ENCODE measurements around the gene MSN. TPM values are rescaled to one million over a fixed set of nuclear protein-coding genes. Genes with fewer than 3 reads are reported as not detected.

The MSN gene
- total RNA-seq, 2 donors from 2014 or later = 125 to 256 TPM

- Histone ChIP-seq H3K27ac (no peak overlapping the region), H3K9me3 (no peaks in the 10 kb centered on the region), H3K4me3 (no peak overlapping the region), H3K4me1 (peaks cover 0 to 11% of the 10 kb centered on the region in 2 donors), H3K36me3 (peaks cover 24% of the 10 kb centered on the region), H3K27me3 (no peaks in the 10 kb centered on the region)
- no peak for TF ChIP-seq CTCF (IDR thresholded peaks at IDR 0.05)
- no peak for DNase-seq (ENCODE audit: low spot score)
Observed at GRCh38 chrX:65726715-65727114, 59.3 kb downstream of the MSN start.

GRCh38 chrX:65731684-65732289, 64.3 kb downstream of the MSN start:
- Histone ChIP-seq H3K36me3 (peaks cover 68% of the 10 kb centered on the region), H3K27ac (no peak overlapping the region), H3K9me3 (no peaks in the 10 kb centered on the region), H3K27me3 (no peaks in the 10 kb centered on the region), H3K4me3 (no peak overlapping the region), H3K4me1 (no peaks in the 10 kb centered on the region)
- DNase-seq (ENCODE audit: low spot score) = no peak
- no peak for TF ChIP-seq CTCF (IDR thresholded peaks at IDR 0.05)

GRCh38 chrX:65740909-65741308, 73.5 kb downstream of the MSN start:
- no peak overlapping the region for H3K4me3 ChIP-seq
- peaks cover 56% of the 10 kb centered on the region for H3K36me3 ChIP-seq
- H3K9me3 ChIP-seq = no peaks in the 10 kb centered on the region
- TF ChIP-seq CTCF (IDR thresholded peaks at IDR 0.05) = no peak
- no peaks in the 10 kb centered on the region for H3K27me3 ChIP-seq
- H3K4me1 ChIP-seq = peaks cover 0 to 4% of the 10 kb centered on the region in 2 donors
- no peak overlapping the region for H3K27ac ChIP-seq
- DNase-seq (ENCODE audit: low spot score) = no peak

- no peaks in the 10 kb centered on the region for H3K27me3 ChIP-seq
- TF ChIP-seq CTCF (IDR thresholded peaks at IDR 0.05) = no peak
- H3K4me1 ChIP-seq = peaks cover 0 to 4% of the 10 kb centered on the region in 2 donors
- no peak overlapping the region for H3K27ac ChIP-seq
- H3K4me3 ChIP-seq = no peak overlapping the region
- no peaks in the 10 kb centered on the region for H3K9me3 ChIP-seq
- H3K36me3 ChIP-seq = peaks cover 47% of the 10 kb centered on the region
- DNase-seq (ENCODE audit: low spot score) = no peak
Observed at GRCh38 chrX:65741823-65742222, 74.4 kb downstream of the MSN start.

- Histone ChIP-seq H3K9me3 (no peaks in the 10 kb centered on the region), H3K4me3 (no peak overlapping the region), H3K27ac (no peak overlapping the region), H3K4me1 (peaks cover 0 to 4% of the 10 kb centered on the region in 2 donors), H3K36me3 (peaks cover 15% of the 10 kb centered on the region), H3K27me3 (no peaks in the 10 kb centered on the region)
- TF ChIP-seq CTCF (IDR thresholded peaks at IDR 0.05) = no peak
- no peak for DNase-seq (ENCODE audit: low spot score)
Observed at GRCh38 chrX:65744965-65745364, 77.5 kb downstream of the MSN start.

- peaks cover 11% of the 10 kb centered on the region for H3K36me3 ChIP-seq
- no peak for TF ChIP-seq CTCF (IDR thresholded peaks at IDR 0.05)
- H3K9me3 ChIP-seq = no peaks in the 10 kb centered on the region
- peaks cover 0 to 4% of the 10 kb centered on the region in 2 donors for H3K4me1 ChIP-seq
- H3K27me3 ChIP-seq = no peaks in the 10 kb centered on the region
- no peak overlapping the region for H3K4me3 ChIP-seq
- H3K27ac ChIP-seq = no peak overlapping the region
- DNase-seq (ENCODE audit: low spot score) = no peak
Observed at GRCh38 chrX:65745427-65745826, 78.0 kb downstream of the MSN start.

All from right atrium auricular region (tissue), 2 donors.